Stimulated activated CD8-positive, alpha-beta memory T cell treated with anti-CD3 and anti-CD28 coated beads, Interleukin-2, amount 100 ng/mL, for 48 hours (primary cell): ENCODE measurements around the gene FIGNL2.
A peak's percentile ranks its signal among the peaks of the same experiment; 100 is the strongest.
"Not testable (repeated sequence)": the region's sequence is repeated elsewhere in the genome, so short reads cannot be mapped to it uniquely, and the experiment has no call there.

Experiments
- DNase-seq, 2 donors: peaks; one replicate each; pipeline ENCODE4 v3.0.0-alpha.2; 2020; ENCODE audit warnings: low read depth in 2 of 2

FIGNL2 gene

GRCh38 chr12:51848326-51848727 lies at the start of gene FIGNL2:
TSS of gene FIGNL2 (minus strand) at chr12:51848718. CDS start at chr12:51822413, 26,305 bp downstream.
- DNase-seq, result no peak

- no peak for DNase-seq
Observed at GRCh38 chr12:51897181-51897580, 48.7 kb upstream of the FIGNL2 start.

- DNase-seq, result no peak
Observed at GRCh38 chr12:51896236-51896635, 47.7 kb upstream of the FIGNL2 start.

DNA sequence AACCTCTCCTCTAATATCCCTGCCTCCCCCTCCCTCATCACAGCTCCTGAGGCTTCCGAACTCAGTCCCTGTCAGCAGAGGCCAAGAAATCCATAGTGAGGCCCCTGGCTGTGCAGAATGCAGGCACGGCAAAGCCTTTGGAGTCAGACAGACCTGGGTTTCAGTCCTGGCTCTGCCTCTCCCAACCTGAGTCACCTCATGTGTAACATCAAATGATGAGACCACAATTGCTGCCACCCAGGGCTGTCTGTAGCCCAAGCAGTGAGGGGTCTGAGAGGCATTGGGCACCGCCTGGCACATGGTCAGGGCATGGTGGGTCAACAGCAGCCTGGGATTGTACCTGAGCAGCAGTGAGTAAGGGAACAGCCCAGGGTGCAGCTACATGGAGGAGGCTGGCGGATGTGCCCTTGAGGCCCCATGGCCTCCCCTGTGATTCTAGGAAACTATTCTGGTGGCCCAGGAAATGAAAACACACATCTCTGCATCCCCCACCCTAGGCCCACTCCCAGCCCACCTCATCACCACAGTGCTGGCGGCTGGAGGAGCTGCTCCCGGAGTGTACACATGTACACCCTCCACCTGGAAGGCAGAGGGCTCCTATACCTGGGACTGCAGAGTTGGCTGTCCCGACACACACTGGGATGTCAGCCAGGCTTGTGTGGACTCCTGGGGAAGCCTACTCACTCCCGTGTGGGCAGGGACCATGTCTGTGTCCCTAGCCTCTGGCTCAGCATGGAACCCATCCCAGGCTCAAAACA lies 47.0 kb upstream of the FIGNL2 start:
- no peak for DNase-seq

GRCh38 chr12:51893786-51894185 lies 45.3 kb upstream of the FIGNL2 start:
- no peak for DNase-seq

DNA sequence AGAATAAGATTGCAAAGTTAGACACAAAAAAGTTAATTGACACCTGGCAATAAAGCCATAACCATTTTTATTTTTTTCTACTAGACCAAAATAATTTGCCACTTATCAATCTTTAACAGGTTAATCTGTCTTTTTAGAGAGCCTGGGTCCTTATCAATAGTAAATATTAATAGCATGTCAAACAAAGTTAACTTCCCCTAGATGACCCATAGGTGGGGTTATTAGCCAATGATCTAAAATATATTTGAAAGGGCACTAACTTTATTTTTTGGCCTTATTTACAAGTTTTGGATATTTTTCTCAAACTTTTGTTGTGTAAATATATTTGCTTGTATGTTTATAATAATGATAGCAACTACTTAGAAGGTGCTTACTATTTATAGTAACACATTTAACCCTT lies 43.3 kb upstream of the FIGNL2 start:
- DNase-seq, result no peak

- DNase-seq, result no peak
Observed at GRCh38 chr12:51890511-51891171, 42.1 kb upstream of the FIGNL2 start.

GRCh38 chr12:51890133-51890464 lies 41.6 kb upstream of the FIGNL2 start:
- no peak for DNase-seq

DNA sequence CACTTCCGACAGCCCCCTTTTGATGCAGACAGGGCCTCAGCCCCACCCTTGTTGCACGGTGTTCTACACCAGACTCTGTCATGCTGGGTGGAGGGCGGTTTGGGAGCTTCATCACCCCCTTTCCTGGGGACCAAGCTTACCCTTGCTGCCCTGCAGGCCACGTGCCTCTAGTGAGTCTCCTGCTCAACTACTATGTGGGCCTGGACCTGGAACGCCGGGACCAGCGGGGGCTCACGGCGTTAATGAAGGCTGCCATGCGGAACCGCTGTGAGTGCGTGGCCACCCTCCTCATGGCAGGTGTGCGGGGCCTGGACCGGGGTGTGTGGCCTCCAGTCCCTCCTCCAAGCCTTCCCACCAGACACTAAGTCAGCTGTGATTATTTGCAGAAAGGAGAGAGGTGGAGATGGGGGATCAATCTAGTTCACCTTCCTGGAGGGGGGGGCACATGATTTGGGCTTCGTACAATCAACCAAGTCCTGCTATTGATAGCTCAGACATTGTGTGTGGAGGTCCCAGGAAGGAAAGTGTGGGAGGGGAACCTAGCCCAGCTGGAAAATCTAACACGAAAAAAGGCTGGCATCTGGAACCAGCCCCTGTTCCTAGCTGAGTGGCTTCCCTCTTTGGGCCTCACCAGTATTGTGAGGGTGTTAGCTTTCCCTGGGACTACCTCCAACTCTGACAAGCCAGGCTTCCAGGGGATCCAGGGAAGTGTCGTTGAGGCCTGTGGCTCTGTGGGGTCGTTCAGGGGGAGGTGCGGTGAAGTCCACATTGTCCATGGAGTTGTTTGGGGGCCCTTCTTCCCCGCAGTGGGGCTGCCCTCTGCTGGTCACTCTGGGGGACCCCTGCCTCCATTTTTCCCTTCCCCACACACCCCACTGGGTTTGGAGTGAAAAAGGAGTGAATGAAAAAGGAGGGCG lies 41.0 kb upstream of the FIGNL2 start:
- no peak for DNase-seq

- DNase-seq, result no peak
Observed at GRCh38 chr12:51888316-51889215, 40.0 kb upstream of the FIGNL2 start.

DNA sequence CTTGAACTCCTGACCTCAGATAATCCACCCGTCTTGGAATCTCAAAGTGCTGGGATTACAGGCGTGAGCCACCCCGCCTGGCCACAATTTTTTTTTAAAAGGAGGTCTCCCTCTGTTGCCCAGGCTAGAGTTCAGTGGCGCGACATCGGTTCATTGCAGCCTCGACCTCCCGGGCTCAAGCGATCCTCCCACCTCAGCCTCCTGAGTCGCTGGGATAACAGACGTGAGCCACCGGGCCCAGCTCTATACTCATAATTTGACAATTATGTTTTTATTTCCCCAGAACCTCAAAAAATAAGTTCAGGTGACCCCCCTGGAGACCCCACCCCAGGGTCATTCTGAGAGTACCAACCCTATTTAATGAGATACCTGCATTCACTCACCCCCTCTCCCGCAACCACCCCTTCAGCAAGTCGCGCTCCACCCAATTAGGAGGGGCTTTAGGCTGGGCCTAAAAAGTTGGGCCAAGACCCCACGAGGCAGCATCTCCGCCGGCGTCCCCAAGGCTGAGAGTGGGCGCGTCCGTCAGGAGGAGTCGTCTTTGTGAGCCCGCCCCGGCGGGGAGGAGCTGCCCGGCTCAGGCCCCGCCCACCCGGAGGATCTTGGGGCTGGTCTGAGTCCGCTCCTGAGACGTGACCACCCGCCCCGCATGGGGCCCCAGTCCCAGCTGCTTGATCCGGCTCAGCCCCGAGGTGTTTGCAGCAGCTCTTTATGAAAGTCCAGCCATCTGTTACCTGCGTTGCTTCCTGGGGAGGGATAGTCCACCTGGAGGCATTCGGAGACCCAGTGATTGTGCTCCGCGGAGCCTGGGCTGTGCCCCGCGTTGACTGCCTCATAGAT lies 39.2 kb upstream of the FIGNL2 start, which contains the start of gene ANKRD33:
Gene ANKRD33 (plus strand): TSS at position 628 of the 840 bp plus-strand sequence. CDS start 84 bp downstream, at position 712.
- no peak for DNase-seq

- DNase-seq, result peak in 1 of 2 donors; percentile 13
Observed at GRCh38 chr12:51886021-51886710, 37.6 kb upstream of the FIGNL2 start.

DNA sequence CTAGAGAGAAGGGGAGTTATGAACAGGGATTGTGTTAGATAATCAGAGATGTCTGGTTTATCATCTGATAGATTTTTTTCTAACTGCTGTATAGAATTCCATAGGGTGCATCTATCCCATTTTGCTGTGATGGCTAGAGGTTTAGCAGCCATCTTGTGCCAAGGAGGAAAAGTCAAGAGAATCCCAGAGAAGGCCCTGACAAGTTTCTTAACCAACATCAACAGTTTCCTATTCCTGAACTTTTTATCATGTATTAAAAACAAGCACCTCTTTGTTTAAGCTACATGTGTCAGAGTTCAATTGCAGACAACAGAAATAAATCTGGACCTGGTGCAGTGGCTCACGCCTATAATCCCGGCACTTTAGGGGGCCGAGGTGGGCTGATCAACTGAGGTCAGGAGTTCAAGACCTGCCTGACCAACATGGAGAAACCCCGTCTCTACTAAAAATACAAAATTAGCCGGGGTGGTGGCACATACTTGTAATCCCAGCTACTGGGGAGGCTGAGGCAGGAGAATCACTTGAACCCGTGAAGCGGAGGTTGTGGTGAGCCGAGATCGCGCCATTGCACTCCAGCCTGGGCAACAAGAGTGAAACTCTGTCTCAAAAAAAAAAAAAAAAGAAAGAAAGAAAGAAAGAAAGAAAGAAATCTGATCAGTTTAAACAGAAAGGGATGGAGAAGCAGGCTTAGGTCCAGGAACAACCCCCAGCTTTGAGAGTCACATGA lies 36.9 kb upstream of the FIGNL2 start:
- DNase-seq, result not testable (repeated sequence)

- no peak for DNase-seq
Observed at GRCh38 chr12:51884676-51885229, 36.2 kb upstream of the FIGNL2 start.

- no peak for DNase-seq
Observed at GRCh38 chr12:51883998-51884675, 35.6 kb upstream of the FIGNL2 start.

DNA sequence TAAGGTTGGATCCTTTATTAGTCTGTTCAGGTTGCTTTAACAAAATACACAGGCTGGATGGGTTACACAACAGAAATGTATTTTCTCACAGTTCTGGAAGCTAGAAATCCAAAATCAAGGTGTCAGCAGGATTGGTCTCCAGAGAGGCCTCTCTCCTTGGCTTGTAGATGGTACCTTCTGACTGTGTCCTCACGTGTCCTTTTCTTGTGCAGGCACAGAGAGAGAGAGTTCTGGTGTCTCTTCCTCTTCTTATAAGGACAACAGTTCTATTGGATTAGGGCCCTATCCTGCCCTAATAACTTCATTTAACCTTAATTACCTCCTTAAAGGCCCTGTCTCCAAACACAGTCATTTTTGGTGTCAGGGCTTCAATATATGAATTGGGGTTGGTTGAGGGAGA lies 34.8 kb upstream of the FIGNL2 start:
- no peak for DNase-seq

- DNase-seq, result no peak
Observed at GRCh38 chr12:51879102-51879501, 30.6 kb upstream of the FIGNL2 start.

DNA sequence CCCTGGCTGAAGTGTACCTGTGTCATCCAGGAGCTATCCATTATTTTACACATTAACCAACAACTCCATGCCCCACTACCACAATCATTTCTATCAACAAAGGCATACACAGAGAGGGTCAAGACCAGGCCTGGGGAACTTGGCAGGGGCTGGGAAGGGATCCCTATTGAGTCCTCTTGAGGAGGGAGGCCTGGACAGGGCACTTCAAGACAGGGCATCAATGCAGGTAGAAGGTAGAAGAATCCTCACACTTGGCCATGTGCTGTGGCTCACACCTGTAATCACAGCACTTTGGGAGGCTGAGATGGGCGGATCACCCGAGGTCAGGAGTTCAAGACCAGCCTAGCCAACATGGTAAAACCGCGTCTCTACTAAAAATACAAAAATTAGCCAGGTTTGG lies 26.0 kb upstream of the FIGNL2 start:
- DNase-seq, result no peak
